GM13976 (cell line): ENCODE results near the gene SESN3.

Experiments used
- DNase-seq: peaks from one replicate; pipeline ENCODE4 v3.0.0; 2012; ENCODE audit warnings: low spot score
- CTCF ChIP-seq: IDR thresholded peaks from 2 replicates; pipeline ENCODE4 v1.5.1; 2012; ENCODE audit warnings: borderline replicate concordance, mild to moderate bottlenecking; ENCODE audit not compliant: insufficient read depth; ENCODE audit errors: extremely low read depth, missing control alignments, control extremely low read depth
- in situ Hi-C: fragments of 300-500 bp; cut with MboI; formaldehyde crosslinking; loops from one replicate; pipeline ENCODE4 v1.12.0; 2022; ENCODE audit warnings: low sequenced_read_pairs, mixed read lengths, inconsistent platforms; ENCODE audit not compliant: unreplicated experiment

SESN3 gene

GRCh38 chr11:95192717-95193116 lies 38.3 kb downstream of the SESN3 start:
- DNase-seq = no peak
- TF ChIP-seq CTCF = no peak
- in situ Hi-C loops = no loop called here

- DNase-seq = no peak
- in situ Hi-C loops = no loop called here
- no peak for TF ChIP-seq CTCF
Measured at GRCh38 chr11:95187723-95188122, 43.3 kb downstream of the SESN3 start.

- DNase-seq = no peak
- no peak for TF ChIP-seq CTCF
- in situ Hi-C loops = no loop called here
Measured at GRCh38 chr11:95182397-95182796, 48.6 kb downstream of the SESN3 start.

GRCh38 chr11:95175818-95176380 lies 55.1 kb downstream of the SESN3 start:
- no peak for TF ChIP-seq CTCF
- in situ Hi-C loops = no loop called here
- no peak for DNase-seq

GRCh38 chr11:95170294-95170693 lies 60.7 kb downstream of the SESN3 start:
- in situ Hi-C loops = loop anchor here (25.0 kb wide), 1 partner anchor 1267 kb away; no protein-coding TSS in a partner anchor
- no peak for TF ChIP-seq CTCF
- DNase-seq = no peak

- TF ChIP-seq CTCF = no peak
- in situ Hi-C loops = loop anchor here (25.0 kb wide), 1 partner anchor 1271 kb away; no protein-coding TSS in a partner anchor
- no peak for DNase-seq
Measured at GRCh38 chr11:95166781-95167180, 64.2 kb downstream of the SESN3 start.
